H1 (cell line): ENCODE results near the gene DACT3. TPM values are rescaled to one million over a fixed set of nuclear protein-coding genes. Genes with fewer than 3 reads are reported as not detected.

Source experiments
- BRCA1 ChIP-seq: IDR thresholded peaks from 2 replicates; pipeline ENCODE4 v1.6.1; 2012; ENCODE audit warnings: low read depth, low read length, improper control_type of control experiment
- CBX5 ChIP-seq: fragments of 300-800, 300-1000 bp; sonication (generic); IDR thresholded peaks from 2 replicates; pipeline ENCODE4 v1.7.1; 2016; ENCODE audit warnings: antibody characterized with exemption, low read length, low read depth
- CREB1 ChIP-seq: IDR thresholded peaks from 2 replicates; pipeline ENCODE4 v1.6.1; 2012; ENCODE audit warnings: inconsistent platforms
- CTBP2 ChIP-seq: IDR thresholded peaks from 2 replicates; pipeline ENCODE4 v1.7.0; 2011; ENCODE audit warnings: borderline replicate concordance, mild to moderate bottlenecking, moderate library complexity, mixed read lengths, low read length; ENCODE audit not compliant: insufficient read depth, insufficient read length
- FOSL1 ChIP-seq: IDR thresholded peaks from 2 replicates; pipeline ENCODE4 v1.6.1; 2011; ENCODE audit warnings: mild to moderate bottlenecking, low read depth, low read length, moderate library complexity; ENCODE audit not compliant: insufficient read depth
- SIRT6 ChIP-seq: IDR thresholded peaks from one replicate; pipeline ENCODE4 v1.7.1; 2012; ENCODE audit warnings: low read length, inconsistent platforms
- SIX5 ChIP-seq: IDR thresholded peaks from 2 replicates; pipeline ENCODE4 v1.6.1; 2011; ENCODE audit warnings: mild to moderate bottlenecking, low read depth, low read length
- SUZ12 ChIP-seq: fragments of 200-600 bp; sonication (generic); IDR thresholded peaks from 2 replicates; pipeline ENCODE4 v1.6.1; 2012; ENCODE audit warnings: mild to moderate bottlenecking, inconsistent platforms, low read length, moderate library complexity, mixed read lengths
- TCF12 ChIP-seq: IDR thresholded peaks from 2 replicates; pipeline ENCODE4 v1.6.1; 2011; ENCODE audit warnings: low read depth, mild to moderate bottlenecking, low read length
- ZNF274 ChIP-seq: IDR thresholded peaks from 2 replicates; pipeline ENCODE4 v1.7.0; 2012; ENCODE audit warnings: low read length, borderline replicate concordance; ENCODE audit errors: extremely low read depth
- polyA plus RNA-seq, 7 experiments: library from polyadenylated mRNA; depleted of rRNA in 3 of 7; stranded (reverse) in 5 of 7; unstranded in 2 of 7; fragments of >200 nt in 5 of 7; fragments of 200-250 nt in 2 of 7; gene quantifications; 1 replicate in 5 of 7; 2 replicates in 1 of 7; 4 replicates in 1 of 7; pipeline versions ENCODE4 v1.2.1 to v1.2.3, GENCODE V29; 2011 to 2013; ENCODE audit warnings: missing spikeins in 2 of 7, mixed read lengths in 2 of 7
- total RNA-seq: library from RNA; stranded (reverse); fragmentation: NEBNext Ultra II Directional; extraction: Animal tissue kit (Norgen Biotek cat#: 25700); gene quantifications from 2 replicates; pipeline ENCODE4 v1.2.1, GENCODE V29; 2021
- TF ChIP-seq, protein P1 (sequence below): fragments of 300-600 bp; sonication (generic); IDR thresholded peaks from 2 replicates; pipeline ENCODE4 v1.7.1; 2012; ENCODE audit warnings: low read length, moderate library complexity, mild to moderate bottlenecking, inconsistent platforms; ENCODE audit not compliant: insufficient replicate concordance

DACT3 gene
- total and polyA plus RNA-seq, 2 of the 8 experiments (the other 6 are each of a cell fraction or from before 2014, with no cell fraction given) = 1.8 to 2.0 TPM

DNA sequence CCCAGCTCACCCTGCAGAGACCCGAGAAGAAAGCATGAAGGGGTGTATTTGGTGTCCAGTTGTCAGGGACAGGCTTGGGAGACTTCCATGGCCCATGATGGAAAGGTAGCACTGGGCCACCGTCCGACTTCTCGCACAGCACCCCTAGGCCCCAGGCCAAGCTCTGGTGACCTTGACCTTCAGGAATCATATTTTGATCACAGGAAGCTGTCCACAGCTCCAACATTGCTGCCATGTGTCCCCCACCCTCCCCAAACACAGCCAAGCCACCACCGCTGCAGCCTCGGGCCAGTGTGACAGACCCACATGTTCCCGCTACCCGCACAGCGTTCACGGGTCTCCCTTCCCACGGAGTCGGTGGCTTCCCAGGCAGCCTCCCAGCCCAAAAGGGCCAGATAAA, 35.3 kb downstream of the DACT3 start (continued):
- TF ChIP-seq, protein P1, sequence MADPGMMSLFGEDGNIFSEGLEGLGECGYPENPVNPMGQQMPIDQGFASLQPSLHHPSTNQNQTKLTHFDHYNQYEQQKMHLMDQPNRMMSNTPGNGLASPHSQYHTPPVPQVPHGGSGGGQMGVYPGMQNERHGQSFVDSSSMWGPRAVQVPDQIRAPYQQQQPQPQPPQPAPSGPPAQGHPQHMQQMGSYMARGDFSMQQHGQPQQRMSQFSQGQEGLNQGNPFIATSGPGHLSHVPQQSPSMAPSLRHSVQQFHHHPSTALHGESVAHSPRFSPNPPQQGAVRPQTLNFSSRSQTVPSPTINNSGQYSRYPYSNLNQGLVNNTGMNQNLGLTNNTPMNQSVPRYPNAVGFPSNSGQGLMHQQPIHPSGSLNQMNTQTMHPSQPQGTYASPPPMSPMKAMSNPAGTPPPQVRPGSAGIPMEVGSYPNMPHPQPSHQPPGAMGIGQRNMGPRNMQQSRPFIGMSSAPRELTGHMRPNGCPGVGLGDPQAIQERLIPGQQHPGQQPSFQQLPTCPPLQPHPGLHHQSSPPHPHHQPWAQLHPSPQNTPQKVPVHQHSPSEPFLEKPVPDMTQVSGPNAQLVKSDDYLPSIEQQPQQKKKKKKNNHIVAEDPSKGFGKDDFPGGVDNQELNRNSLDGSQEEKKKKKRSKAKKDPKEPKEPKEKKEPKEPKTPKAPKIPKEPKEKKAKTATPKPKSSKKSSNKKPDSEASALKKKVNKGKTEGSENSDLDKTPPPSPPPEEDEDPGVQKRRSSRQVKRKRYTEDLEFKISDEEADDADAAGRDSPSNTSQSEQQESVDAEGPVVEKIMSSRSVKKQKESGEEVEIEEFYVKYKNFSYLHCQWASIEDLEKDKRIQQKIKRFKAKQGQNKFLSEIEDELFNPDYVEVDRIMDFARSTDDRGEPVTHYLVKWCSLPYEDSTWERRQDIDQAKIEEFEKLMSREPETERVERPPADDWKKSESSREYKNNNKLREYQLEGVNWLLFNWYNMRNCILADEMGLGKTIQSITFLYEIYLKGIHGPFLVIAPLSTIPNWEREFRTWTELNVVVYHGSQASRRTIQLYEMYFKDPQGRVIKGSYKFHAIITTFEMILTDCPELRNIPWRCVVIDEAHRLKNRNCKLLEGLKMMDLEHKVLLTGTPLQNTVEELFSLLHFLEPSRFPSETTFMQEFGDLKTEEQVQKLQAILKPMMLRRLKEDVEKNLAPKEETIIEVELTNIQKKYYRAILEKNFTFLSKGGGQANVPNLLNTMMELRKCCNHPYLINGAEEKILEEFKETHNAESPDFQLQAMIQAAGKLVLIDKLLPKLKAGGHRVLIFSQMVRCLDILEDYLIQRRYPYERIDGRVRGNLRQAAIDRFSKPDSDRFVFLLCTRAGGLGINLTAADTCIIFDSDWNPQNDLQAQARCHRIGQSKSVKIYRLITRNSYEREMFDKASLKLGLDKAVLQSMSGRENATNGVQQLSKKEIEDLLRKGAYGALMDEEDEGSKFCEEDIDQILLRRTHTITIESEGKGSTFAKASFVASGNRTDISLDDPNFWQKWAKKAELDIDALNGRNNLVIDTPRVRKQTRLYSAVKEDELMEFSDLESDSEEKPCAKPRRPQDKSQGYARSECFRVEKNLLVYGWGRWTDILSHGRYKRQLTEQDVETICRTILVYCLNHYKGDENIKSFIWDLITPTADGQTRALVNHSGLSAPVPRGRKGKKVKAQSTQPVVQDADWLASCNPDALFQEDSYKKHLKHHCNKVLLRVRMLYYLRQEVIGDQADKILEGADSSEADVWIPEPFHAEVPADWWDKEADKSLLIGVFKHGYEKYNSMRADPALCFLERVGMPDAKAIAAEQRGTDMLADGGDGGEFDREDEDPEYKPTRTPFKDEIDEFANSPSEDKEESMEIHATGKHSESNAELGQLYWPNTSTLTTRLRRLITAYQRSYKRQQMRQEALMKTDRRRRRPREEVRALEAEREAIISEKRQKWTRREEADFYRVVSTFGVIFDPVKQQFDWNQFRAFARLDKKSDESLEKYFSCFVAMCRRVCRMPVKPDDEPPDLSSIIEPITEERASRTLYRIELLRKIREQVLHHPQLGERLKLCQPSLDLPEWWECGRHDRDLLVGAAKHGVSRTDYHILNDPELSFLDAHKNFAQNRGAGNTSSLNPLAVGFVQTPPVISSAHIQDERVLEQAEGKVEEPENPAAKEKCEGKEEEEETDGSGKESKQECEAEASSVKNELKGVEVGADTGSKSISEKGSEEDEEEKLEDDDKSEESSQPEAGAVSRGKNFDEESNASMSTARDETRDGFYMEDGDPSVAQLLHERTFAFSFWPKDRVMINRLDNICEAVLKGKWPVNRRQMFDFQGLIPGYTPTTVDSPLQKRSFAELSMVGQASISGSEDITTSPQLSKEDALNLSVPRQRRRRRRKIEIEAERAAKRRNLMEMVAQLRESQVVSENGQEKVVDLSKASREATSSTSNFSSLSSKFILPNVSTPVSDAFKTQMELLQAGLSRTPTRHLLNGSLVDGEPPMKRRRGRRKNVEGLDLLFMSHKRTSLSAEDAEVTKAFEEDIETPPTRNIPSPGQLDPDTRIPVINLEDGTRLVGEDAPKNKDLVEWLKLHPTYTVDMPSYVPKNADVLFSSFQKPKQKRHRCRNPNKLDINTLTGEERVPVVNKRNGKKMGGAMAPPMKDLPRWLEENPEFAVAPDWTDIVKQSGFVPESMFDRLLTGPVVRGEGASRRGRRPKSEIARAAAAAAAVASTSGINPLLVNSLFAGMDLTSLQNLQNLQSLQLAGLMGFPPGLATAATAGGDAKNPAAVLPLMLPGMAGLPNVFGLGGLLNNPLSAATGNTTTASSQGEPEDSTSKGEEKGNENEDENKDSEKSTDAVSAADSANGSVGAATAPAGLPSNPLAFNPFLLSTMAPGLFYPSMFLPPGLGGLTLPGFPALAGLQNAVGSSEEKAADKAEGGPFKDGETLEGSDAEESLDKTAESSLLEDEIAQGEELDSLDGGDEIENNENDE = no peak
- TF ChIP-seq SIX5 (no peak), TCF12 (no peak), CBX5 (no peak), CTBP2 (no peak), FOSL1 (no peak), SIRT6 (no peak), SUZ12 (no peak), BRCA1 (no peak), CREB1 (no peak), ZNF274 (no peak)
- TF ChIP-seq, all 59 proteins: peak for 0
